OCI-LY3 (cell line): Measurements from ENCODE around the gene UCKL1.

ENCODE experiments used
- H2AFZ ChIP-seq: fragments of 200-600, 300-600 bp; shearing (Covaris generic); 2 replicates; pipeline ENCODE4 v1.6.0; 2014; ENCODE audit warnings: antibody characterized with exemption, low read depth, low read length
- H3K27ac ChIP-seq: fragments of 200-600, 300-600 bp; sonication (generic); 2 replicates; pipeline ENCODE4 v1.5.1; 2014; ENCODE audit warnings: mild to moderate bottlenecking, low read length, moderate library complexity, mixed read lengths
- H3K27me3 ChIP-seq: fragments of 200-600, 300-600 bp; sonication (generic); 2 replicates; pipeline ENCODE4 v1.6.1; 2014; ENCODE audit warnings: low read depth, low read length, mixed read lengths
- H3K36me3 ChIP-seq: fragments of 200-600, 300-600 bp; sonication (generic); replicated peaks from 2 replicates; pipeline ENCODE3; 2014; ENCODE audit warnings: low read depth, low read length, mixed read lengths
- H3K4me1 ChIP-seq: fragments of 300-600, 200-600 bp; sonication (generic); 2 replicates; pipeline ENCODE4 v1.6.1; 2014; ENCODE audit warnings: low read length, mixed read lengths
- H3K4me2 ChIP-seq: fragments of 200-600, 300-600 bp; sonication (generic); 2 replicates; pipeline ENCODE4 v1.6.1; 2014; ENCODE audit warnings: low read length, mixed read lengths
- H3K4me3 ChIP-seq: fragments of 300-600, 200-600 bp; sonication (generic); 2 replicates; pipeline ENCODE4 v1.5.1; 2014; ENCODE audit warnings: antibody characterized with exemption, mild to moderate bottlenecking, low read length, moderate library complexity
- H3K79me2 ChIP-seq: fragments of 300-600, 200-600 bp; shearing (Covaris generic); 2 replicates; pipeline ENCODE4 v1.6.1; 2014; ENCODE audit warnings: mild to moderate bottlenecking, low read length, mixed read lengths
- H3K9ac ChIP-seq: fragments of 300-600, 200-600 bp; shearing (Covaris generic); 2 replicates; pipeline ENCODE4 v1.6.0; 2014; ENCODE audit warnings: mild to moderate bottlenecking, low read length, moderate library complexity
- H3K9me3 ChIP-seq: fragments of 200-600, 300-600 bp; shearing (Covaris generic); 2 replicates; pipeline ENCODE4 v1.6.1; 2014; ENCODE audit warnings: low read length, mixed read lengths; ENCODE audit not compliant: insufficient read depth
- H4K20me1 ChIP-seq: fragments of 200-600, 300-600 bp; sonication (generic); 2 replicates; pipeline ENCODE4 v1.6.1; 2016; ENCODE audit warnings: low read length, mixed read lengths; ENCODE audit not compliant: insufficient read depth
- EZH2phosphoT487 ChIP-seq: fragments of 200-600 bp; shearing (Covaris generic); IDR thresholded peaks from 2 replicates; pipeline ENCODE4 v1.6.1; 2018; ENCODE audit warnings: antibody characterized with exemption, mixed run types, low read depth
- TF ChIP-seq, protein P1 (sequence below): fragments of 200-600, 300-600 bp; sonication (generic); IDR thresholded peaks from 2 replicates; pipeline ENCODE4 v1.5.1; 2014; ENCODE audit warnings: antibody characterized with exemption, low read length, low read depth

The UCKL1 gene

GRCh38 chr20:63945031-63945658, 11.1 kb downstream of the UCKL1 start:
- H3K79me2 ChIP-seq, result peaks cover 23% of the 10 kb centered on the region
- H3K36me3 ChIP-seq, result peaks cover 17% of the 10 kb centered on the region
- H3K27ac ChIP-seq, result no peak overlapping the region
- H3K4me3 ChIP-seq, result no peak overlapping the region
- peaks cover 70% of the 10 kb centered on the region for H4K20me1 ChIP-seq
- H3K9ac ChIP-seq, result no peak overlapping the region
- no peaks in the 10 kb centered on the region for H3K9me3 ChIP-seq
- H3K27me3 ChIP-seq, result no peaks in the 10 kb centered on the region
- TF ChIP-seq, protein P1, sequence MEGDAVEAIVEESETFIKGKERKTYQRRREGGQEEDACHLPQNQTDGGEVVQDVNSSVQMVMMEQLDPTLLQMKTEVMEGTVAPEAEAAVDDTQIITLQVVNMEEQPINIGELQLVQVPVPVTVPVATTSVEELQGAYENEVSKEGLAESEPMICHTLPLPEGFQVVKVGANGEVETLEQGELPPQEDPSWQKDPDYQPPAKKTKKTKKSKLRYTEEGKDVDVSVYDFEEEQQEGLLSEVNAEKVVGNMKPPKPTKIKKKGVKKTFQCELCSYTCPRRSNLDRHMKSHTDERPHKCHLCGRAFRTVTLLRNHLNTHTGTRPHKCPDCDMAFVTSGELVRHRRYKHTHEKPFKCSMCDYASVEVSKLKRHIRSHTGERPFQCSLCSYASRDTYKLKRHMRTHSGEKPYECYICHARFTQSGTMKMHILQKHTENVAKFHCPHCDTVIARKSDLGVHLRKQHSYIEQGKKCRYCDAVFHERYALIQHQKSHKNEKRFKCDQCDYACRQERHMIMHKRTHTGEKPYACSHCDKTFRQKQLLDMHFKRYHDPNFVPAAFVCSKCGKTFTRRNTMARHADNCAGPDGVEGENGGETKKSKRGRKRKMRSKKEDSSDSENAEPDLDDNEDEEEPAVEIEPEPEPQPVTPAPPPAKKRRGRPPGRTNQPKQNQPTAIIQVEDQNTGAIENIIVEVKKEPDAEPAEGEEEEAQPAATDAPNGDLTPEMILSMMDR, result no peak
- TF ChIP-seq EZH2phosphoT487, result no peak
- H3K4me1 ChIP-seq, result peaks cover 32% of the 10 kb centered on the region
- no peak overlapping the region for H3K4me2 ChIP-seq
- H2AFZ ChIP-seq, result no peak overlapping the region

DNA sequence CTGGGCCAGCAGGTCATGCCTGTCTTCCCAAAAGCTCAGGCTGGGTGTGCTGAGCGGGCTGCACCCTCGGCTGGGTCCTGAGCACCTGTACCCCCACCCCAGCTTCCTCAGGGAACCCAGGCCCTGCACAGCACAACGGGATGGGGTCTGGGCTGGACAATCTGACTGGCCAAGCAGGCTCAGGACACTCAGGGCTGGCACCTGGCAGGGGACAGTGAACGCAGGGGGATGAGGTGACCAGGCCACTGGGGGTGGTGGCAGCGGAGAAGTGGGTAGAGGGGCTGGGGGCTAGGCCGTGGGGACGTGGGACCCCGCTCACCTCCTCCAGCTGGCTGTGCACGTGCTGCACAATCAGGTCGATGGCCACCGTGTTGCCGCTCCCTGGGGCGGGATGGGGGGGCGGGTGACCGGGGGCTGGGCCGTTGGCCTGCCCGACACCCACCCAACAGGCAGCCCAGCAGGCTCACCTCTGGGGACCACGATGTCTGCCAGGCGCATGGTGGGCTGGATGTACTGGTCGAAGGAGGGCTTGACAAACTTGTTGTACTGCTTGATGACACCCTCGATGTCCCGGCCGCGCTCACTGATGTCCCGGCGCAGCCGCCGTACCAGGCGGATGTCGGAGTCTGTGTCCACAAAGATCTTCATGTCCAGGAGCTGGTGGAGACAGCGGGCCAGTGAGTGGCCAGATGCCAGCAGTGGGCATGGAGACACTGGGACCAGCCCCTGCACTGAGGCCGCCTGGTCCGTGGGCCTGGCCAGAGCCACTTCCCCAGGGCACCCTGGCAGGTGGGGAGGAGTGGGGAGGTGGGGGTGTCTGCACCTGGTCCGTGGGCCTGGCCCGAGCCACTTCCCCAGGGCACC, 11.9 kb downstream of the UCKL1 start:
- no peak overlapping the region for H3K9ac ChIP-seq
- peaks cover 23% of the 10 kb centered on the region for H3K4me1 ChIP-seq
- no peak overlapping the region for H2AFZ ChIP-seq
- H3K4me2 ChIP-seq, result no peak overlapping the region
- H3K27ac ChIP-seq, result no peak overlapping the region
- TF ChIP-seq EZH2phosphoT487, result no peak
- TF ChIP-seq, protein P1, result no peak
- peaks cover 19% of the 10 kb centered on the region for H3K36me3 ChIP-seq
- no peaks in the 10 kb centered on the region for H3K27me3 ChIP-seq
- no peak overlapping the region for H3K4me3 ChIP-seq
- no peaks in the 10 kb centered on the region for H3K9me3 ChIP-seq
- H3K79me2 ChIP-seq, result peaks cover 19% of the 10 kb centered on the region
- H4K20me1 ChIP-seq, result peaks cover 63% of the 10 kb centered on the region

DNA sequence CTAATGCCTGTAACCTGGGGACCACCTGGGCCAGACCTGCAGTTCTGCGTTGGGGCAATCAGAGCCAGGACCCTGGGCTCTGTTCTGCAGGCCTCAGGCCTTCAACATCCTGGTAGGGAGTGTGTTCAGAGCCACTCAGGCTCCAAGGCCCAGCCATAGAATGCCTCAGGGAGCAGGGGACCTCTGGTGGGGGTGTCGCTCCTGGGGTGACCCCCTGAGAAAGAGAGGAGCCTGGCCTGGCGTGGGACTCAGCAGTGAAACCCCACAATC, 12.5 kb downstream of the UCKL1 start:
- Histone ChIP-seq H3K36me3 (peaks cover 22% of the 10 kb centered on the region), H3K4me2 (no peak overlapping the region), H4K20me1 (peaks cover 58% of the 10 kb centered on the region), H3K9ac (no peak overlapping the region), H3K4me1 (peaks cover 18% of the 10 kb centered on the region), H3K79me2 (peaks cover 19% of the 10 kb centered on the region), H3K4me3 (no peak overlapping the region), H3K27me3 (no peaks in the 10 kb centered on the region), H2AFZ (no peak overlapping the region), H3K9me3 (no peaks in the 10 kb centered on the region), H3K27ac (no peak overlapping the region)
- TF ChIP-seq, protein P1, result no peak
- no peak for TF ChIP-seq EZH2phosphoT487

GRCh38 chr20:63942969-63943807, 13.0 kb downstream of the UCKL1 start:
- H3K79me2 ChIP-seq, result peaks cover 17% of the 10 kb centered on the region
- TF ChIP-seq, protein P1, result no peak
- TF ChIP-seq EZH2phosphoT487, result no peak
- H3K27ac ChIP-seq, result no peak overlapping the region
- H3K4me1 ChIP-seq, result peaks cover 12% of the 10 kb centered on the region
- peaks cover 52% of the 10 kb centered on the region for H4K20me1 ChIP-seq
- no peaks in the 10 kb centered on the region for H3K27me3 ChIP-seq
- no peak overlapping the region for H2AFZ ChIP-seq
- H3K9me3 ChIP-seq, result no peaks in the 10 kb centered on the region
- H3K4me3 ChIP-seq, result no peak overlapping the region
- H3K4me2 ChIP-seq, result no peak overlapping the region
- H3K36me3 ChIP-seq, result peaks cover 24% of the 10 kb centered on the region
- H3K9ac ChIP-seq, result no peak overlapping the region
